ENCODE measurements around the gene PRTN3.

DNA sequence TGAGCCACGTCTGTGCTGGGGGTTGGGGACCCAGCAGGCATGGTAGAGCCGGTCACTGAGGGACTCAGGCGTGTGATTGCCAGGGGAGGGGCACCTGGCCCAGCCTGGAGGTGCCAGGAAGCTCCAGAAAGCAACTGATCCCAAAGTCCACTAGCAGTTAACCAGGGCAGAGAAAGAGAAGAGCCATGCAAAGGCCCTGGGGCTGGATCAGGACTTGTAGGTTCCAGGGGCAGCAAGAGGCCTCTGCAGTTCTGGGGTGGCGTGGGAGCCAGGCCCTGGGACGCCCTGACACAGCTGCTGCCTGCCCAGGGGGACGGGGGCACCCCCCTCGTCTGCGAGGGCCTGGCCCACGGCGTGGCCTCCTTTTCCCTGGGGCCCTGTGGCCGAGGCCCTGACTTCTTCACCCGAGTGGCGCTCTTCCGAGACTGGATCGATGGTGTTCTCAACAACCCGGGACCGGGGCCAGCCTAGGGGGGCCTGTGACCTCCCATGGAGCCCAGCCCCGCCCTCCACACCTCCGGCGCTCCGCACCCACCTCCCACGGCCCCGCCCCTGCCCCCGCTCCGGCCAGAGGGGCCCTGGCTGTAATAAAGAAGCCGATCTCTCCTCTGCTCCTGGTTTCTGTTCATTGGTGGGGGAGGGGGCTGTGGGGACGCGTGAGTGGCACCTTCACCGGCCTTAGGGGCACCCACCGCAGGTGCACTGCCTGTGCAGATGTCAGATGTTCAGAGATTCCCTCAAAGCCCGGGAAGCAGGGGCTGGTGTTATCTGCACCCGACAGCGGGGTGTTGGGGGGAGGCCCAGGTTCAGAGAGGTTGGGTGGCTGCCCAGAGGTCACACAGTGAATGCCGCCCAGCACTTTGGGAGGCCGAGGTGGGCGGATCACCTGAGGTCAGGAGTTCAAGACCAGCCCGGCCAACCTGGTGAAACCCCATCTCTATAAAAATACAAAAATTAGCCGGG is 9.1 kb upstream of the PRTN3 start:
- TF ChIP-seq POLR2A (IDR thresholded peaks at IDR 0.05; ENCODE audit: low read depth, low read length) (no peak), POLR2AphosphoS5 (IDR thresholded peaks at IDR 0.05; ENCODE audit: low read depth, low read length) (no peak), TAF1 (IDR thresholded peaks at IDR 0.05; ENCODE audit: low read depth, low read length) (no peak)

Measured in GM12891 (cell line).